Measurements from ENCODE around the gene BCKDHB.

The BCKDHB gene

GRCh38 chr6:80182308-80182707 is 75.8 kb downstream of the BCKDHB start:
- DNase-seq (ENCODE audit: low read depth): peak; percentile 30
- no peak overlapping the region for H3K4me3 ChIP-seq (ENCODE audit: low read length)
- no peak for TF ChIP-seq CTCF (conservative IDR thresholded peaks at IDR 0.05; ENCODE audit: low read length)

GRCh38 chr6:80183019-80183795 is 76.7 kb downstream of the BCKDHB start:
- H3K4me3 ChIP-seq (ENCODE audit: low read length): no peak overlapping the region
- DNase-seq (ENCODE audit: low read depth): no peak

GRCh38 chr6:80185492-80185891 is 79.0 kb downstream of the BCKDHB start:
- no peak for TF ChIP-seq CTCF (conservative IDR thresholded peaks at IDR 0.05; ENCODE audit: low read length)
- DNase-seq (ENCODE audit: low read depth): no peak
- no peak overlapping the region for H3K4me3 ChIP-seq (ENCODE audit: low read length)

More at GRCh38 chr6:80183019-80183795, 76.7 kb downstream of the BCKDHB start:
- TF ChIP-seq CTCF (conservative IDR thresholded peaks at IDR 0.05; ENCODE audit: low read length): no peak

DNA sequence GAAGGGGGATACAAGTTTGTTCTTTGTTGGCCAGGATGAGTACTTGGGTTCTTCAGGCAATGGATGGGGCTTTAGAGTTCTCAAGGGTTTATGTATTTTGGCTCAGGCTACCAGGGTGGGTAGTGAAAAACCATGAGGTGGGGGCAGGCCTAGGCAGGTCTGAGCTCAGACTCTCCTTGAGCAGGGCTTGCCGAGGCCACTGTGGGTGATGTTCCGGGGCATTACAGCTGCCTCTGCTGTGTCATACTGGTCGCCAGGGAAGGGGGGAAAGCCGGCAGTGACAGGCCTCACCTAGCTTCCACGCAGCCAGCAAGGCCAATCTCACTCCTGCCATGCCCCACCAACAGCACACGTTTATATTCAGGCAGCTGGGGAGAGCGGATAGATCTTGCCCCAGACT is 79.6 kb downstream of the BCKDHB start:
- no peak for TF ChIP-seq CTCF (conservative IDR thresholded peaks at IDR 0.05; ENCODE audit: low read length)
- no peak for DNase-seq (ENCODE audit: low read depth)

DNA sequence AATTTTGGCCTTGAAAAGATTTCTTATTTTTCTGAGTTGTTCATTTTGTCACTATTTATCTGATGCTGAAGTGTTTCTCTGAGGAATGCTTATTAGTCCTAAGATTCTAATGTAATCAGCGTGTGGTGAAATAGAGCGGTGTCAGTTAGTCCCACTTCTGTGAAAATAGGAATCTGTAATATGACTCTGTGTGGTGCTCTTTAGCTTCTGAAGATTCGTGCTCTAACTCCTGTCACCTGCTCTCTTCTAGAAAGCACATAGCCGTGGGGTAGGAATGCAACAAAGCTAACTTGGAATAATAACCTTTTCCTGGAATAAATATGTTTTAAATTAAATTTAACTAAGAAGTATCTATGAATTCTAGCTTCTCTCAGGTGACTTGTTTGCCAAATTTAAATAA is 90.4 kb downstream of the BCKDHB start:
- no peak for DNase-seq (ENCODE audit: low read depth)
- no peak overlapping the region for H3K4me3 ChIP-seq (ENCODE audit: low read length)
- no peak for TF ChIP-seq CTCF (conservative IDR thresholded peaks at IDR 0.05; ENCODE audit: low read length)

More for the DNA sequence above, 79.6 kb downstream of the BCKDHB start:
- H3K4me3 ChIP-seq (ENCODE audit: low read length): no peak overlapping the region

- peak; percentile 93 for DNase-seq (ENCODE audit: low read depth)
- TF ChIP-seq CTCF (conservative IDR thresholded peaks at IDR 0.05; ENCODE audit: low read length): no peak
- no peak overlapping the region for H3K4me3 ChIP-seq (ENCODE audit: low read length)
Observed at GRCh38 chr6:80197474-80197873, 91.0 kb downstream of the BCKDHB start.

- TF ChIP-seq CTCF (conservative IDR thresholded peaks at IDR 0.05; ENCODE audit: low read length): no peak
- no peak overlapping the region for H3K4me3 ChIP-seq (ENCODE audit: low read length)
- DNase-seq (ENCODE audit: low read depth): no peak
Observed at GRCh38 chr6:80197986-80198385, 91.5 kb downstream of the BCKDHB start.
